SJCRH30 (cell line): Measurements from ENCODE around the gene KLF6. TPM values are rescaled to one million over a fixed set of nuclear protein-coding genes. Genes with fewer than 3 reads are reported as not detected.

ENCODE experiments used
- DNase-seq, 2 experiments: peaks; one replicate each; pipeline ENCODE4 v3.0.0-alpha.2; 2015 to 2020
- H3K27ac ChIP-seq: fragments of 250-450 bp; sonication (Bioruptor Pico); 2 replicates; pipeline ENCODE4 v1.5.1; 2020; ENCODE audit warnings: mild to moderate bottlenecking, moderate library complexity
- H3K27me3 ChIP-seq: fragments of 250-450 bp; sonication (Bioruptor Pico); 2 replicates; pipeline ENCODE4 v1.5.1; 2020; ENCODE audit warnings: mild to moderate bottlenecking, moderate library complexity
- H3K36me3 ChIP-seq: fragments of 250-450 bp; sonication (Bioruptor Pico); 2 replicates; pipeline ENCODE4 v1.5.1; 2020; ENCODE audit warnings: mild to moderate bottlenecking, moderate library complexity
- H3K4me1 ChIP-seq: fragments of 250-450 bp; sonication (Bioruptor Pico); 2 replicates; pipeline ENCODE4 v1.5.1; 2020; ENCODE audit warnings: mild to moderate bottlenecking, moderate library complexity
- H3K4me3 ChIP-seq: fragments of 250-450 bp; sonication (Bioruptor Pico); 2 replicates; pipeline ENCODE4 v1.5.1; 2020; ENCODE audit warnings: mild to moderate bottlenecking, moderate library complexity
- H3K9me3 ChIP-seq: fragments of 250-450 bp; sonication (Bioruptor Pico); replicated peaks from 2 replicates; pipeline ENCODE4 v1.5.1; 2020; ENCODE audit warnings: mild to moderate bottlenecking, moderate library complexity
- total RNA-seq: library from RNA; depleted of rRNA; stranded (reverse); fragments of >200 nt; shearing (Covaris generic); gene quantifications from 2 replicates; pipeline ENCODE4 v1.2.3, GENCODE V29; 2014

Gene KLF6
- total RNA-seq, 1 experiment from 2014 or later: 8.1 TPM

GRCh38 chr10:3778692-3779157 lies 6.3 kb downstream of the KLF6 start:
- Histone ChIP-seq H3K4me3 (no peak overlapping the region), H3K36me3 (peaks cover 41% of the 10 kb centered on the region), H3K27ac (no peak overlapping the region), H3K4me1 (peaks cover 8% of the 10 kb centered on the region; the same call in 1 of the 2 replicates), H3K27me3 (no peaks in the 10 kb centered on the region), H3K9me3 (no peaks in the 10 kb centered on the region)
- DNase-seq: no peak

- DNase-seq: no peak
- H3K36me3 ChIP-seq: peaks cover 41% of the 10 kb centered on the region
- H3K27me3 ChIP-seq: no peaks in the 10 kb centered on the region
- H3K4me3 ChIP-seq: no peak overlapping the region
- no peaks in the 10 kb centered on the region for H3K9me3 ChIP-seq
- H3K4me1 ChIP-seq: peaks cover 8% of the 10 kb centered on the region; the same call in 1 of the 2 replicates
- no peak overlapping the region for H3K27ac ChIP-seq
Measured at GRCh38 chr10:3777981-3778691, 6.9 kb downstream of the KLF6 start.

- Histone ChIP-seq H3K4me1 (peaks cover 3% of the 10 kb centered on the region; the same call in 1 of the 2 replicates), H3K27ac (no peak overlapping the region), H3K9me3 (no peaks in the 10 kb centered on the region), H3K27me3 (no peaks in the 10 kb centered on the region), H3K4me3 (no peak overlapping the region), H3K36me3 (peaks cover 41% of the 10 kb centered on the region)
- DNase-seq: peak; percentile 26 to 46
Measured at GRCh38 chr10:3776796-3777571, 8.0 kb downstream of the KLF6 start.

GRCh38 chr10:3775696-3776551 lies 9.1 kb downstream of the KLF6 start:
- Histone ChIP-seq H3K27ac (no peak overlapping the region), H3K27me3 (no peaks in the 10 kb centered on the region), H3K36me3 (peaks cover 33% of the 10 kb centered on the region), H3K9me3 (no peaks in the 10 kb centered on the region), H3K4me3 (no peak overlapping the region), H3K4me1 (no peaks in the 10 kb centered on the region)
- DNase-seq: no peak

- H3K27ac ChIP-seq: no peak overlapping the region
- H3K27me3 ChIP-seq: no peaks in the 10 kb centered on the region
- no peak overlapping the region for H3K4me3 ChIP-seq
- H3K36me3 ChIP-seq: peaks cover 26% of the 10 kb centered on the region
- no peaks in the 10 kb centered on the region for H3K4me1 ChIP-seq
- no peaks in the 10 kb centered on the region for H3K9me3 ChIP-seq
- DNase-seq: no peak
Measured at GRCh38 chr10:3774814-3775695, 10.0 kb downstream of the KLF6 start.

- Histone ChIP-seq H3K9me3 (no peaks in the 10 kb centered on the region), H3K27me3 (no peaks in the 10 kb centered on the region), H3K4me1 (no peaks in the 10 kb centered on the region), H3K4me3 (no peak overlapping the region), H3K36me3 (peaks cover 18% of the 10 kb centered on the region), H3K27ac (no peak overlapping the region)
- no peak for DNase-seq
Measured at GRCh38 chr10:3774018-3774813, 10.8 kb downstream of the KLF6 start.

GRCh38 chr10:3773460-3774017 lies 11.5 kb downstream of the KLF6 start:
- Histone ChIP-seq H3K4me1 (no peaks in the 10 kb centered on the region), H3K27ac (no peak overlapping the region), H3K36me3 (peaks cover 14% of the 10 kb centered on the region), H3K4me3 (no peak overlapping the region), H3K27me3 (no peaks in the 10 kb centered on the region), H3K9me3 (no peaks in the 10 kb centered on the region)
- no peak for DNase-seq

GRCh38 chr10:3772361-3773171 lies 12.4 kb downstream of the KLF6 start:
- Histone ChIP-seq H3K4me1 (no peaks in the 10 kb centered on the region), H3K27me3 (no peaks in the 10 kb centered on the region), H3K36me3 (peaks cover 4% of the 10 kb centered on the region), H3K27ac (no peak overlapping the region), H3K9me3 (no peaks in the 10 kb centered on the region), H3K4me3 (no peak overlapping the region)
- DNase-seq: no peak

GRCh38 chr10:3770611-3771110 lies 14.3 kb downstream of the KLF6 start:
- no peaks in the 10 kb centered on the region for H3K4me1 ChIP-seq
- H3K27me3 ChIP-seq: no peaks in the 10 kb centered on the region
- no peaks in the 10 kb centered on the region for H3K9me3 ChIP-seq
- H3K36me3 ChIP-seq: no peaks in the 10 kb centered on the region; the same call in 1 of the 2 replicates
- no peak for DNase-seq
- H3K27ac ChIP-seq: no peak overlapping the region
- H3K4me3 ChIP-seq: no peak overlapping the region

- no peaks in the 10 kb centered on the region for H3K4me1 ChIP-seq
- H3K27me3 ChIP-seq: no peaks in the 10 kb centered on the region
- H3K9me3 ChIP-seq: no peaks in the 10 kb centered on the region
- DNase-seq: no peak
- H3K36me3 ChIP-seq: no peaks in the 10 kb centered on the region
- no peak overlapping the region for H3K27ac ChIP-seq
- no peak overlapping the region for H3K4me3 ChIP-seq
Measured at GRCh38 chr10:3769556-3769955, 15.5 kb downstream of the KLF6 start.

- Histone ChIP-seq H3K4me3 (no peak overlapping the region), H3K27me3 (no peaks in the 10 kb centered on the region), H3K36me3 (no peaks in the 10 kb centered on the region), H3K4me1 (no peaks in the 10 kb centered on the region), H3K9me3 (no peaks in the 10 kb centered on the region), H3K27ac (no peak overlapping the region)
- DNase-seq: no peak
Measured at GRCh38 chr10:3766046-3766756, 18.8 kb downstream of the KLF6 start.

- no peaks in the 10 kb centered on the region for H3K36me3 ChIP-seq
- no peaks in the 10 kb centered on the region for H3K9me3 ChIP-seq
- DNase-seq: no peak
- no peak overlapping the region for H3K4me3 ChIP-seq
- no peaks in the 10 kb centered on the region for H3K4me1 ChIP-seq
- no peaks in the 10 kb centered on the region for H3K27me3 ChIP-seq
- H3K27ac ChIP-seq: no peak overlapping the region
Measured at GRCh38 chr10:3765146-3765545, 19.9 kb downstream of the KLF6 start.
